ENCODE data around the gene MYMX.
A peak's percentile ranks its signal among the peaks of the same experiment; 100 is the strongest.

Gene MYMX

DNA sequence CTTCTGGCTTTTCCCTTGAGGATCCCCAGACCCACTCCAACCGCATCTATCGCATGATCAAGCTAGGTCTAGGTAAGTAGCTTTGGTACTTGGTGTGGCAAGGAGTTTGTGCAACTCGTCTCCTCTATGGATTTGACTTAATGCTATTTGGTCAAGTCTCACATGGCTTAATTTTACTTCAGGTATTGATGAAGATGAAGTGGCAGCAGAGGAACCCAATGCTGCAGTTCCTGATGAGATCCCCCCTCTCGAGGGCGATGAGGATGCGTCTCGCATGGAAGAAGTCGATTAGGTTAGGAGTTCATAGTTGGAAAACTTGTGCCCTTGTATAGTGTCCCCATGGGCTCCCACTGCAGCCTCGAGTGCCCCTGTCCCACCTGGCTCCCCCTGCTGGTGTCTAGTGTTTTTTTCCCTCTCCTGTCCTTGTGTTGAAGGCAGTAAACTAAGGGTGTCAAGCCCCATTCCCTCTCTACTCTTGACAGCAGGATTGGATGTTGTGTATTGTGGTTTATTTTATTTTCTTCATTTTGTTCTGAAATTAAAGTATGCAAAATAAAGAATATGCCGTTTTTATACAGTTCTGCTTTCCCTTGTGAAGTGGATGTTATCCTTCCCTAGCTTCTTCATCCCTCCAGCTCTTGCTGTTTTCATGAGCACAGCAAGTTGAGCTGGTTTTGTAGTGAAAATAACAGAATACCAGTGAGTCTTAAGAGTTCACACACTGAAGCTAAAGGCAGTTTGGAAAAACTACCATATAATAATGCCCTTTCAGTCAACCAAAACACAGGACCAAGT lies 36.8 kb downstream of the MYMX start:
- Histone ChIP-seq H3K27me3 (ENCODE audit: control insufficient read depth, low read length) (no peaks in the 10 kb centered on the region), H3K4me1 (ENCODE audit: control insufficient read depth, low read length) (peaks cover 59% of the 10 kb centered on the region), H3K36me3 (ENCODE audit: control insufficient read depth, low read length) (peaks cover 80% of the 10 kb centered on the region), H3K4me3 (ENCODE audit: low read length) (no peak overlapping the region), H3K27ac (ENCODE audit: low read depth, low read length) (no peak overlapping the region), H3K9me2 (replicated peaks; ENCODE audit: control insufficient read depth, low read length) (no peaks in the 10 kb centered on the region), H4K20me1 (ENCODE audit: control insufficient read depth, insufficient read depth, low read depth, low read length) (peaks cover 24% of the 10 kb centered on the region), H3K79me2 (ENCODE audit: control insufficient read depth, low read length) (peaks cover 35% of the 10 kb centered on the region), H3F3A (ENCODE audit: control insufficient read depth, insufficient read depth) (peaks cover 87% of the 10 kb centered on the region), H3K9me3 (ENCODE audit: control insufficient read depth, insufficient read depth, low read length) (no peaks in the 10 kb centered on the region), H3K4me2 (ENCODE audit: low read length) (0 out of 2 replicates have a peak overlapping the region, but pooled peaks have one; percentile 14)
- TF ChIP-seq, protein P1, sequence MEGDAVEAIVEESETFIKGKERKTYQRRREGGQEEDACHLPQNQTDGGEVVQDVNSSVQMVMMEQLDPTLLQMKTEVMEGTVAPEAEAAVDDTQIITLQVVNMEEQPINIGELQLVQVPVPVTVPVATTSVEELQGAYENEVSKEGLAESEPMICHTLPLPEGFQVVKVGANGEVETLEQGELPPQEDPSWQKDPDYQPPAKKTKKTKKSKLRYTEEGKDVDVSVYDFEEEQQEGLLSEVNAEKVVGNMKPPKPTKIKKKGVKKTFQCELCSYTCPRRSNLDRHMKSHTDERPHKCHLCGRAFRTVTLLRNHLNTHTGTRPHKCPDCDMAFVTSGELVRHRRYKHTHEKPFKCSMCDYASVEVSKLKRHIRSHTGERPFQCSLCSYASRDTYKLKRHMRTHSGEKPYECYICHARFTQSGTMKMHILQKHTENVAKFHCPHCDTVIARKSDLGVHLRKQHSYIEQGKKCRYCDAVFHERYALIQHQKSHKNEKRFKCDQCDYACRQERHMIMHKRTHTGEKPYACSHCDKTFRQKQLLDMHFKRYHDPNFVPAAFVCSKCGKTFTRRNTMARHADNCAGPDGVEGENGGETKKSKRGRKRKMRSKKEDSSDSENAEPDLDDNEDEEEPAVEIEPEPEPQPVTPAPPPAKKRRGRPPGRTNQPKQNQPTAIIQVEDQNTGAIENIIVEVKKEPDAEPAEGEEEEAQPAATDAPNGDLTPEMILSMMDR (IDR thresholded peaks at IDR 0.05; ENCODE audit: low read depth, low read length, poor library complexity, severe bottlenecking) = peak; percentile 69
- no peak for TF ChIP-seq EZH2phosphoT487 (IDR thresholded peaks at IDR 0.05; ENCODE audit: borderline replicate concordance, low read length)

DNA sequence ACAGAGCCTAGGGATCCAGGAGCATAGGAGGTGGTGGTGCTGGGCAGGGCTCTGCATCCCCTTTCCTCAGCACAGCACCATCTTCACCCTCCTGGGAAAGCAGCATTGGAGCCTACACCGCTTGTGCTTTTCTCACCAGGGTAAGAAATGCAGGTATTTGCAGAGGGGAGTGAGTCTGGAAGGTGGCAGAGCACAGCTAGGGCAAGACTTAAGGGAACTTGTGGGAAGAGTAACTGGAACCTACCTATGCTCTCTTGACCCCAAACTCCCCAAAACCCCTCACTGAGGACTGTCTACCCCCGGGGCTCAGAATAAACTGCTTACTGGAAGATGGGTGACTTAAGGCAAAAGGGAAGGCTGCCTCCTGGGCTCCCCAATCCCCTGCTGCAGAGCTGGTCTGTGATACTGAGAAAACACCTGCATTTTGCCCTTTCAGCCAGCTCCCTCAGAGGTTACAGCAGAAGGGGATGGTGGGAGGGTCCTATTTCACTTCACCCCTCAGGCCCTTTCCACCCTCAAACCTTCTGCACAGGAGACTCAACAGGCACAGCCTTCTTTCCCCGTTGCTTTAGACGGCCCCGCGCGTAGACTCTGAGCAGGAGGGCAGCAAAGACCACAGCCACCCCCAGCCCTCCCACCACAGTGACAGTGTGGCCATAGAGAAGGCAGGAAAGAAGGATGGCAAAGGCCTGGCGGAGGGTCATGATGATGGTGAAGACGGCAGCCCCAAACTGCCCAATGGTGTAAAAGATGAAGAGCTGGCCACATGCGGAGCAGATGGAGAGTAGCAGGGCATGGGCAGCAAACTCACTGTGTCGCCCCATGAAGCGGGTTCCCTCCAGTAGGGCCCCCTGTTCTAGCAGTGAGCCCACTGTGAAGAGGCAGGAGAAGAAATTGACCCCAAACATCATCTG lies 37.7 kb downstream of the MYMX start:
- Histone ChIP-seq H3K27ac (ENCODE audit: low read depth, low read length) (no peak overlapping the region), H3K9me3 (ENCODE audit: control insufficient read depth, insufficient read depth, low read length) (no peaks in the 10 kb centered on the region), H3K36me3 (ENCODE audit: control insufficient read depth, low read length) (peaks cover 79% of the 10 kb centered on the region), H3K4me2 (ENCODE audit: low read length) (peak overlapping the region; percentile 94; the same call in 1 of the 2 replicates), H3K27me3 (ENCODE audit: control insufficient read depth, low read length) (no peaks in the 10 kb centered on the region), H3K9me2 (replicated peaks; ENCODE audit: control insufficient read depth, low read length) (no peaks in the 10 kb centered on the region), H3K79me2 (ENCODE audit: control insufficient read depth, low read length) (peaks cover 26% of the 10 kb centered on the region), H4K20me1 (ENCODE audit: control insufficient read depth, insufficient read depth, low read depth, low read length) (peaks cover 14% of the 10 kb centered on the region), H3F3A (ENCODE audit: control insufficient read depth, insufficient read depth) (peaks cover 83% of the 10 kb centered on the region), H3K4me3 (ENCODE audit: low read length) (0 out of 2 replicates have a peak overlapping the region, but pooled peaks have one; percentile 9), H3K4me1 (ENCODE audit: control insufficient read depth, low read length) (peaks cover 56% of the 10 kb centered on the region)
- TF ChIP-seq EZH2phosphoT487 (IDR thresholded peaks at IDR 0.05; ENCODE audit: borderline replicate concordance, low read length) = no peak
- TF ChIP-seq, protein P1 (IDR thresholded peaks at IDR 0.05; ENCODE audit: low read depth, low read length, poor library complexity, severe bottlenecking) = no peak

DNA sequence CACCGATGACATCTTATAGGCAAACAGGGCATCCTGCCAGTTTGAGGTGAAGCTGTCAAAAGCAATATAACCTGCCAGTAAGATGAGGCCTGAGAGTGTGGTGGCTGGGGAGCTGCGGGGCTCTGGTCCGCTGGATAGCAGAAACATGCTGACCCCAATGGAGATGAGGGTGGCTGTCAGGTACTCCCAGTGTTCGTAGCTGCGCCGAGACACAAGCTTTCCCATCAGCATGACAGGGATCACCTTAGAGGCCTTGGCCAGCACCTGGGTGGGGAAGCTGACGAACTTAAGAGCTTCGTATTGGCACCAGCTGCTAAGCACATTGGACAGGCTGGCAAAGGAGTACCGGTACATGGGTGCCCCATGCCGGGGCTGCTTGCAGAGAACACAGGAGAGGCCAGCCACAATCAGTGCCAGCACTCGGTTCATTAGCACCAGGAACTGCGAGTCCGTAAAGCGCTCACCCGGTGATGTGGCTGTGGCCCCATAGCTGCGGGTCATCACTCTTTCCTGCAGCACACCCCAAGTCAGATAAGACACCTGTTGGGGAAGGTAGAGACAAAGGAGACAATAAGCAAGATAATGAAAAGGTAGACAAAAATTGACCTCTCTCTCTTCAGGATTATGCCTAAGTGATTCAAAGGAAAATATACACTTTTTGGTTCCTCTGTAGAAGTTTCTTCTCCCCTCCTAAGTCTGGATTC lies 38.5 kb downstream of the MYMX start:
- Histone ChIP-seq H4K20me1 (ENCODE audit: control insufficient read depth, insufficient read depth, low read depth, low read length) (peaks cover 6% of the 10 kb centered on the region), H3K27ac (ENCODE audit: low read depth, low read length) (peak overlapping the region; percentile 55), H3K79me2 (ENCODE audit: control insufficient read depth, low read length) (peaks cover 17% of the 10 kb centered on the region), H3K27me3 (ENCODE audit: control insufficient read depth, low read length) (no peaks in the 10 kb centered on the region), H3F3A (ENCODE audit: control insufficient read depth, insufficient read depth) (peaks cover 75% of the 10 kb centered on the region), H3K4me3 (ENCODE audit: low read length) (peak overlapping the region; percentile 87), H3K9me3 (ENCODE audit: control insufficient read depth, insufficient read depth, low read length) (no peaks in the 10 kb centered on the region), H3K4me2 (ENCODE audit: low read length) (peak overlapping the region; percentile 94), H3K4me1 (ENCODE audit: control insufficient read depth, low read length) (peaks cover 47% of the 10 kb centered on the region), H3K9me2 (replicated peaks; ENCODE audit: control insufficient read depth, low read length) (no peaks in the 10 kb centered on the region), H3K36me3 (ENCODE audit: control insufficient read depth, low read length) (peaks cover 79% of the 10 kb centered on the region)
- TF ChIP-seq EZH2phosphoT487 (IDR thresholded peaks at IDR 0.05; ENCODE audit: borderline replicate concordance, low read length) = no peak

Data from DOHH2 (cell line).